ENCODE data around the gene TFF1.

The TFF1 gene

DNA sequence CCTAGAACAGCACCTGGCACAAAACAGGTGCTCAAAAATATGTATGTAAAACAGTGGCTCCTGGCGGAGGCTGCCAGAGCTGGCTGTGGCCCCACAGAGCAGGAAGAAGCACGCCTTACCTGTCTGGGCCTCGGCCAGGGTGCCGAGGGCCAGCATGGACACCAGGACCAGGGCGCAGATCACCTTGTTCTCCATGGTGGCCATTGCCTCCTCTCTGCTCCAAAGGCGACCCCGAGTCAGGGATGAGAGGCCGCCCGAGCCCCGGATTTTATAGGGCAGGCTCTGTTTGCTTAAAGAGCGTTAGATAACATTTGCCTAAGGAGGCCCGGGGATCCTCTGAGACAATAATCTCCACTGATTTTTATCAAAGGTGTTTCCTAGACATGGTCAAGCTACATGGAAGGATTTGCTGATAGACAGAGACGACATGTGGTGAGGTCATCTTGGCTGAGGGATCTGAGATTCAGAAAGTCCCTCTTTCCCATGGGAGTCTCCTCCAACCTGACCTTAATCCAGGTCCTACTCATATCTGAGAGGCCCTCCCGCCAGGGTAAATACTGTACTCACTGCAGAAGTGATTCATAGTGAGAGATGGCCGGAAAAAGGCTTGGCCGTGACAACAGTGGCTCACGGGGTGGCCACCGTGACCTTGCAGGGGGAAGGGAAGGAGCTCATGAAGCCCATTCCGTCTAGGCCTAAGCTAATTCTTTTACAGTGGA lies at the start of gene TFF1:
Gene TFF1 (minus strand): TSS at position 244 of the 719 bp plus-strand sequence. CDS start 40 bp downstream, at position 204.
- H3K4me3 ChIP-seq (ENCODE audit: low read depth, low read length) = no peak within 1 kb of the TSS
- no peaks in the 10 kb centered on the region for H3K36me3 ChIP-seq (ENCODE audit: control insufficient read depth in 2 of 2, insufficient read depth in 1 of 2, low read length in 2 of 2)
- ChIA-PET CTCF (interaction anchor here (0.7 to 1.7 kb wide), 3 partner anchors 9 to 165 kb away, joined by 3 to 5 read pairs (median 4); no protein-coding TSS in a partner anchor), POLR2A (no interaction called here)
- H3K9me3 ChIP-seq (ENCODE audit: control insufficient read depth, insufficient read depth, low read depth, low read length) = no peaks in the 10 kb centered on the region
- H3K4me1 ChIP-seq (ENCODE audit: control insufficient read depth, insufficient read depth, low read length) = no peaks in the 10 kb centered on the region
- no peak for TF ChIP-seq HOXD13 (CRISPR knock-in tag; IDR thresholded peaks at IDR 0.05; ENCODE audit: borderline replicate concordance)
- TF ChIP-seq ZNF366 (tag by site-specific recombination; conservative IDR thresholded peaks at IDR 0.05) = no peak
- no peak for TF ChIP-seq ZNF621 (tag by site-specific recombination; IDR thresholded peaks at IDR 0.05)
- TF ChIP-seq ZNF777 (tag by site-specific recombination; IDR thresholded peaks at IDR 0.05; ENCODE audit: borderline replicate concordance) = no peak
- TF ChIP-seq ZNF510 (tag by site-specific recombination; IDR thresholded peaks at IDR 0.05; ENCODE audit: insufficient replicate concordance) = no peak
- no peak for TF ChIP-seq YY1 (tag by site-specific recombination; IDR thresholded peaks at IDR 0.05)
- TF ChIP-seq ZNF501 (tag by site-specific recombination; IDR thresholded peaks at IDR 0.05) = no peak
- TF ChIP-seq ZNF112 (tag by site-specific recombination; IDR thresholded peaks at IDR 0.05) = no peak
- no peak within 1 kb of the TSS for H3K27ac ChIP-seq (ENCODE audit: extremely low read depth, low read depth, low read length)

GRCh38 chr21:42414928-42415769 lies 48.8 kb upstream of the TFF1 start:
- Histone ChIP-seq H3K4me3 (ENCODE audit: low read depth, low read length) (no peak overlapping the region), H3K27ac (ENCODE audit: extremely low read depth, low read depth, low read length) (no peak overlapping the region), H3K4me1 (ENCODE audit: control insufficient read depth, insufficient read depth, low read length) (no peaks in the 10 kb centered on the region), H3K36me3 (ENCODE audit: control insufficient read depth in 2 of 2, insufficient read depth in 1 of 2, low read length in 2 of 2) (no peaks in the 10 kb centered on the region), H3K9me3 (ENCODE audit: control insufficient read depth, insufficient read depth, low read depth, low read length) (no peaks in the 10 kb centered on the region)
- CTCF ChIA-PET = interaction anchor here (0.7 kb wide), 1 partner anchor 33 kb away, joined by 3 read pairs; no protein-coding TSS in a partner anchor
- POLR2A ChIA-PET = no interaction called here
- no peak for TF ChIP-seq ZNF274 (IDR thresholded peaks at IDR 0.05; ENCODE audit: low read length)
- no peak for TF ChIP-seq ZNF274 (tag by site-specific recombination; IDR thresholded peaks at IDR 0.05; ENCODE audit: borderline replicate concordance)
- TF ChIP-seq ZNF629 (tag by site-specific recombination; IDR thresholded peaks at IDR 0.05) = peak; percentile 70; the same call in 1 of the 2 replicates
- no peak for TF ChIP-seq ZNF501 (tag by site-specific recombination; IDR thresholded peaks at IDR 0.05)
- TF ChIP-seq INSM2 (tag by site-specific recombination; IDR thresholded peaks at IDR 0.05) = no peak
- TF ChIP-seq, protein P1, sequence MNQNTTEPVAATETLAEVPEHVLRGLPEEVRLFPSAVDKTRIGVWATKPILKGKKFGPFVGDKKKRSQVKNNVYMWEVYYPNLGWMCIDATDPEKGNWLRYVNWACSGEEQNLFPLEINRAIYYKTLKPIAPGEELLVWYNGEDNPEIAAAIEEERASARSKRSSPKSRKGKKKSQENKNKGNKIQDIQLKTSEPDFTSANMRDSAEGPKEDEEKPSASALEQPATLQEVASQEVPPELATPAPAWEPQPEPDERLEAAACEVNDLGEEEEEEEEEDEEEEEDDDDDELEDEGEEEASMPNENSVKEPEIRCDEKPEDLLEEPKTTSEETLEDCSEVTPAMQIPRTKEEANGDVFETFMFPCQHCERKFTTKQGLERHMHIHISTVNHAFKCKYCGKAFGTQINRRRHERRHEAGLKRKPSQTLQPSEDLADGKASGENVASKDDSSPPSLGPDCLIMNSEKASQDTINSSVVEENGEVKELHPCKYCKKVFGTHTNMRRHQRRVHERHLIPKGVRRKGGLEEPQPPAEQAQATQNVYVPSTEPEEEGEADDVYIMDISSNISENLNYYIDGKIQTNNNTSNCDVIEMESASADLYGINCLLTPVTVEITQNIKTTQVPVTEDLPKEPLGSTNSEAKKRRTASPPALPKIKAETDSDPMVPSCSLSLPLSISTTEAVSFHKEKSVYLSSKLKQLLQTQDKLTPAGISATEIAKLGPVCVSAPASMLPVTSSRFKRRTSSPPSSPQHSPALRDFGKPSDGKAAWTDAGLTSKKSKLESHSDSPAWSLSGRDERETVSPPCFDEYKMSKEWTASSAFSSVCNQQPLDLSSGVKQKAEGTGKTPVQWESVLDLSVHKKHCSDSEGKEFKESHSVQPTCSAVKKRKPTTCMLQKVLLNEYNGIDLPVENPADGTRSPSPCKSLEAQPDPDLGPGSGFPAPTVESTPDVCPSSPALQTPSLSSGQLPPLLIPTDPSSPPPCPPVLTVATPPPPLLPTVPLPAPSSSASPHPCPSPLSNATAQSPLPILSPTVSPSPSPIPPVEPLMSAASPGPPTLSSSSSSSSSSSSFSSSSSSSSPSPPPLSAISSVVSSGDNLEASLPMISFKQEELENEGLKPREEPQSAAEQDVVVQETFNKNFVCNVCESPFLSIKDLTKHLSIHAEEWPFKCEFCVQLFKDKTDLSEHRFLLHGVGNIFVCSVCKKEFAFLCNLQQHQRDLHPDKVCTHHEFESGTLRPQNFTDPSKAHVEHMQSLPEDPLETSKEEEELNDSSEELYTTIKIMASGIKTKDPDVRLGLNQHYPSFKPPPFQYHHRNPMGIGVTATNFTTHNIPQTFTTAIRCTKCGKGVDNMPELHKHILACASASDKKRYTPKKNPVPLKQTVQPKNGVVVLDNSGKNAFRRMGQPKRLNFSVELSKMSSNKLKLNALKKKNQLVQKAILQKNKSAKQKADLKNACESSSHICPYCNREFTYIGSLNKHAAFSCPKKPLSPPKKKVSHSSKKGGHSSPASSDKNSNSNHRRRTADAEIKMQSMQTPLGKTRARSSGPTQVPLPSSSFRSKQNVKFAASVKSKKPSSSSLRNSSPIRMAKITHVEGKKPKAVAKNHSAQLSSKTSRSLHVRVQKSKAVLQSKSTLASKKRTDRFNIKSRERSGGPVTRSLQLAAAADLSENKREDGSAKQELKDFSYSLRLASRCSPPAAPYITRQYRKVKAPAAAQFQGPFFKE (tag by site-specific recombination; IDR thresholded peaks at IDR 0.05; ENCODE audit: borderline replicate concordance) = no peak
- no peak for TF ChIP-seq PRDM1 (tag by site-specific recombination; IDR thresholded peaks at IDR 0.05)
- TF ChIP-seq ZNF707 (tag by site-specific recombination; IDR thresholded peaks at IDR 0.05) = no peak
- no peak for TF ChIP-seq ZNF174 (tag by site-specific recombination; IDR thresholded peaks at IDR 0.05)
- no peak for TF ChIP-seq SP7 (tag by site-specific recombination; IDR thresholded peaks at IDR 0.05)
- TF ChIP-seq ZBTB7A (tag by site-specific recombination; IDR thresholded peaks at IDR 0.05; ENCODE audit: low read depth) = no peak
- no peak for TF ChIP-seq ZBTB49 (tag by site-specific recombination; IDR thresholded peaks at IDR 0.05; ENCODE audit: low read depth)
- no peak for TF ChIP-seq BCL6B (tag by site-specific recombination; IDR thresholded peaks at IDR 0.05)
- peak; percentile 92 for TF ChIP-seq ZFHX2 (tag by site-specific recombination; conservative IDR thresholded peaks at IDR 0.05)
